ENCODE results near the gene SYNGR3. TPM values are rescaled to one million over a fixed set of nuclear protein-coding genes. Genes with fewer than 3 reads are reported as not detected.

The SYNGR3 gene
- total and polyA plus RNA-seq, 2 donors = 1.8 to 2.0 TPM

GRCh38 chr16:1985466-1986150 is 4.2 kb upstream of the SYNGR3 start:
- Histone ChIP-seq H3K4me3 (ENCODE audit: low read depth, low read length) (no peak overlapping the region), H3K27ac (ENCODE audit: low read depth) (no peak overlapping the region), H3K4me1 (ENCODE audit: insufficient read depth) (no peaks in the 10 kb centered on the region), H3K36me3 (ENCODE audit: insufficient read depth) (peaks cover 5% of the 10 kb centered on the region)
- 94% methylated on average over 14 of the region's 14 CpGs for WGBS
- no peak for DNase-seq (ENCODE audit: extremely low spot score)

GRCh38 chr16:1987198-1987597 is 2.6 kb upstream of the SYNGR3 start:
- Histone ChIP-seq H3K4me3 (ENCODE audit: low read depth, low read length) (no peak overlapping the region), H3K4me1 (ENCODE audit: insufficient read depth) (no peaks in the 10 kb centered on the region), H3K27ac (ENCODE audit: low read depth) (no peak overlapping the region), H3K36me3 (ENCODE audit: insufficient read depth) (peaks cover 5% of the 10 kb centered on the region)
- no peak for DNase-seq (ENCODE audit: extremely low spot score)
- WGBS = 91% methylated on average over 10 of the region's 10 CpGs

GRCh38 chr16:1990101-1990350 is 256 bp downstream of the SYNGR3 start:
- H3K27ac ChIP-seq (ENCODE audit: low read depth) = no peak overlapping the region
- no peak for DNase-seq (ENCODE audit: extremely low spot score)
- under 1% methylated on average over 25 of the region's 25 CpGs for WGBS
- no peaks in the 10 kb centered on the region for H3K4me1 ChIP-seq (ENCODE audit: insufficient read depth)
- H3K36me3 ChIP-seq (ENCODE audit: insufficient read depth) = peaks cover 5% of the 10 kb centered on the region
- H3K4me3 ChIP-seq (ENCODE audit: low read depth, low read length) = peak overlapping the region; percentile 20

GRCh38 chr16:1990351-1991134 is 773 bp downstream of the SYNGR3 start:
- H3K36me3 ChIP-seq (ENCODE audit: insufficient read depth) = peaks cover 5% of the 10 kb centered on the region
- WGBS = 3% methylated on average over 50 of the region's 50 CpGs
- DNase-seq (ENCODE audit: extremely low spot score) = no peak
- no peaks in the 10 kb centered on the region for H3K4me1 ChIP-seq (ENCODE audit: insufficient read depth)
- peak overlapping the region; percentile 20 for H3K4me3 ChIP-seq (ENCODE audit: low read depth, low read length)
- no peak overlapping the region for H3K27ac ChIP-seq (ENCODE audit: low read depth)

GRCh38 chr16:1991135-1991551 is 1.4 kb downstream of the SYNGR3 start:
- Histone ChIP-seq H3K4me1 (ENCODE audit: insufficient read depth) (no peaks in the 10 kb centered on the region), H3K4me3 (ENCODE audit: low read depth, low read length) (no peak overlapping the region), H3K27ac (ENCODE audit: low read depth) (no peak overlapping the region), H3K36me3 (ENCODE audit: insufficient read depth) (peaks cover 3% of the 10 kb centered on the region)
- 14% methylated on average over 18 of the region's 18 CpGs for WGBS
- no peak for DNase-seq (ENCODE audit: extremely low spot score)

GRCh38 chr16:1991588-1991947 is 1.8 kb downstream of the SYNGR3 start:
- Histone ChIP-seq H3K4me1 (ENCODE audit: insufficient read depth) (no peaks in the 10 kb centered on the region), H3K27ac (ENCODE audit: low read depth) (no peak overlapping the region), H3K36me3 (ENCODE audit: insufficient read depth) (peaks cover 3% of the 10 kb centered on the region), H3K4me3 (ENCODE audit: low read depth, low read length) (no peak overlapping the region)
- 15% methylated on average over 22 of the region's 22 CpGs for WGBS
- no peak for DNase-seq (ENCODE audit: extremely low spot score)

- no peaks in the 10 kb centered on the region for H3K4me1 ChIP-seq (ENCODE audit: insufficient read depth)
- H3K36me3 ChIP-seq (ENCODE audit: insufficient read depth) = peaks cover 1% of the 10 kb centered on the region
- H3K4me3 ChIP-seq (ENCODE audit: low read depth, low read length) = peak overlapping the region; percentile 1
- no peak overlapping the region for H3K27ac ChIP-seq (ENCODE audit: low read depth)
- DNase-seq (ENCODE audit: extremely low spot score) = peak; percentile 57
- 3% methylated on average over 95 of the region's 96 CpGs for WGBS
These were observed 2.4 kb downstream of the SYNGR3 start for GRCh38 chr16:1991948-1992703.

- Histone ChIP-seq H3K27ac (ENCODE audit: low read depth) (no peak overlapping the region), H3K36me3 (ENCODE audit: insufficient read depth) (no peaks in the 10 kb centered on the region), H3K4me3 (ENCODE audit: low read depth, low read length) (no peak overlapping the region), H3K4me1 (ENCODE audit: insufficient read depth) (no peaks in the 10 kb centered on the region)
- 43% methylated on average over 50 of the region's 50 CpGs for WGBS
- no peak for DNase-seq (ENCODE audit: extremely low spot score)
These were observed 3.0 kb downstream of the SYNGR3 start for GRCh38 chr16:1992704-1993317.

GRCh38 chr16:1993731-1994131 is 4.0 kb downstream of the SYNGR3 start:
- peaks cover 2% of the 10 kb centered on the region for H3K36me3 ChIP-seq (ENCODE audit: insufficient read depth)
- H3K4me1 ChIP-seq (ENCODE audit: insufficient read depth) = no peaks in the 10 kb centered on the region
- WGBS = 78% methylated on average over 2 of the region's 2 CpGs

GRCh38 chr16:1997494-1998359 is 8.0 kb downstream of the SYNGR3 start:
- 62% methylated on average over 26 of the region's 26 CpGs for WGBS
- no peaks in the 10 kb centered on the region for H3K4me1 ChIP-seq (ENCODE audit: insufficient read depth)
- H3K36me3 ChIP-seq (ENCODE audit: insufficient read depth) = peaks cover 11% of the 10 kb centered on the region
- peak overlapping the region; percentile 68 for H3K27ac ChIP-seq (ENCODE audit: low read depth)
- no peak overlapping the region for H3K4me3 ChIP-seq (ENCODE audit: low read depth, low read length)
- DNase-seq (ENCODE audit: extremely low spot score) = no peak

More at GRCh38 chr16:1993731-1994131, 4.0 kb downstream of the SYNGR3 start:
- Histone ChIP-seq H3K4me3 (ENCODE audit: low read depth, low read length) (no peak overlapping the region), H3K27ac (ENCODE audit: low read depth) (no peak overlapping the region)
- DNase-seq (ENCODE audit: extremely low spot score) = no peak

GRCh38 chr16:1998360-1998835 is 8.6 kb downstream of the SYNGR3 start:
- no peaks in the 10 kb centered on the region for H3K4me1 ChIP-seq (ENCODE audit: insufficient read depth)
- H3K27ac ChIP-seq (ENCODE audit: low read depth) = peak overlapping the region; percentile 26
- H3K4me3 ChIP-seq (ENCODE audit: low read depth, low read length) = no peak overlapping the region
- H3K36me3 ChIP-seq (ENCODE audit: insufficient read depth) = peaks cover 11% of the 10 kb centered on the region
- DNase-seq (ENCODE audit: extremely low spot score) = no peak
- 84% methylated on average over 27 of the region's 27 CpGs for whole genome bisulfite sequencing

GRCh38 chr16:1998852-1999801 is 9.4 kb downstream of the SYNGR3 start:
- WGBS = 94% methylated on average over 39 of the region's 39 CpGs
- Histone ChIP-seq H3K4me3 (ENCODE audit: low read depth, low read length) (no peak overlapping the region), H3K4me1 (ENCODE audit: insufficient read depth) (no peaks in the 10 kb centered on the region), H3K36me3 (ENCODE audit: insufficient read depth) (peaks cover 11% of the 10 kb centered on the region), H3K27ac (ENCODE audit: low read depth) (peak overlapping the region; percentile 26)
- no peak for DNase-seq (ENCODE audit: extremely low spot score)
